HepG2 (cell line): Measurements from ENCODE around the gene THADA. TPM values are rescaled to one million over a fixed set of nuclear protein-coding genes. Genes with fewer than 3 reads are reported as not detected.

Experiments
- ATF1 ChIP-seq: IDR thresholded peaks from 2 replicates; pipeline ENCODE4 v1.6.1; 2016; ENCODE audit warnings: mild to moderate bottlenecking, control low read depth
- CBX2 ChIP-seq, 2 experiments: fragments of 200-600 bp in 1 of 2; sonication (generic); formaldehyde crosslinking in 1 of 2; IDR thresholded peaks; 2 replicates each; pipeline versions ENCODE4 v1.7.0 to v1.8.1; 2018 to 2022; ENCODE audit warnings: low read depth in 2 of 2, low read length in 1 of 2, mild to moderate bottlenecking in 1 of 2, missing genetic modification reagents in 1 of 2
- CC2D1A ChIP-seq: sonication (generic); formaldehyde crosslinking; IDR thresholded peaks from 2 replicates; pipeline ENCODE4 v1.8.1; 2023; ENCODE audit warnings: mild to moderate bottlenecking, missing genetic modification reagents
- FOXC1 ChIP-seq: sonication (generic); formaldehyde crosslinking; IDR thresholded peaks from 2 replicates; pipeline ENCODE4 v1.8.0; 2022; ENCODE audit warnings: mild to moderate bottlenecking, missing genetic modification reagents, borderline replicate concordance
- MBNL3 ChIP-seq: fragments of 250-450 bp; sonication (Bioruptor Pico); conservative IDR thresholded peaks from 2 replicates; pipeline ENCODE4 v1.8.0; 2022; ENCODE audit warnings: mild to moderate bottlenecking, inconsistent platforms
- MLLT10 ChIP-seq: sonication (generic); formaldehyde crosslinking; IDR thresholded peaks from 2 replicates; pipeline ENCODE4 v1.4.0; 2020; ENCODE audit warnings: missing genetic modification reagents
- NFATC3 ChIP-seq: sonication (generic); formaldehyde crosslinking; IDR thresholded peaks from 2 replicates; pipeline ENCODE4 v1.5.1; 2020; ENCODE audit warnings: mild to moderate bottlenecking, missing genetic modification reagents
- NFRKB ChIP-seq: fragments of 450-650 bp; IDR thresholded peaks from 2 replicates; pipeline ENCODE4 v1.6.1; 2017
- NR2C2 ChIP-seq: sonication (generic); formaldehyde crosslinking; IDR thresholded peaks from 2 replicates; pipeline ENCODE4 v1.4.0; 2020; ENCODE audit warnings: missing genetic modification reagents, mild to moderate bottlenecking, moderate library complexity, borderline replicate concordance
- REXO4 ChIP-seq: sonication (generic); formaldehyde crosslinking; IDR thresholded peaks from 2 replicates; pipeline ENCODE4 v1.8.0; 2022; ENCODE audit warnings: missing genetic modification reagents, mild to moderate bottlenecking, borderline replicate concordance
- SALL1 ChIP-seq: sonication (generic); formaldehyde crosslinking; IDR thresholded peaks from 2 replicates; pipeline ENCODE4 v1.8.0; 2022; ENCODE audit warnings: mild to moderate bottlenecking, missing genetic modification reagents
- SIN3A ChIP-seq: IDR thresholded peaks from 2 replicates; pipeline ENCODE4 v1.6.1; 2011; ENCODE audit warnings: low read depth, mild to moderate bottlenecking, control low read depth, low read length, borderline replicate concordance
- SMYD3 ChIP-seq: sonication (generic); formaldehyde crosslinking; IDR thresholded peaks from 2 replicates; pipeline ENCODE4 v1.8.1; 2023; ENCODE audit warnings: mild to moderate bottlenecking, missing genetic modification reagents
- TBL1XR1 ChIP-seq: fragments of 150-350 bp; IDR thresholded peaks from 2 replicates; pipeline ENCODE4 v1.6.1; 2014; ENCODE audit warnings: borderline replicate concordance, low read length; ENCODE audit not compliant: partially characterized antibody
- ZKSCAN5 ChIP-seq: sonication (generic); formaldehyde crosslinking; IDR thresholded peaks from 2 replicates; pipeline ENCODE4 v1.5.1; 2020; ENCODE audit warnings: mild to moderate bottlenecking, missing genetic modification reagents
- ZNF354B ChIP-seq: sonication (generic); formaldehyde crosslinking; IDR thresholded peaks from 2 replicates; pipeline ENCODE4 v1.8.0; 2022; ENCODE audit warnings: mild to moderate bottlenecking, missing genetic modification reagents
- ZNF430 ChIP-seq: sonication (generic); formaldehyde crosslinking; IDR thresholded peaks from 2 replicates; pipeline ENCODE4 v1.9.0; 2021; ENCODE audit warnings: mild to moderate bottlenecking, missing genetic modification reagents
- polyA plus RNA-seq, 8 experiments: library from polyadenylated mRNA; depleted of rRNA in 3 of 8; stranded (reverse) in 7 of 8; unstranded in 1 of 8; fragments of >200 nt; fragmentation: Illumina TruSeq in 4 of 8; extraction: Trizol in 4 of 8; gene quantifications; 2 replicates each; pipeline versions ENCODE4 v1.2.1 to v1.2.3, GENCODE V29; 2011 to 2016; ENCODE audit warnings: low read depth in 4 of 8, missing spikeins in 1 of 8, mixed read lengths in 1 of 8; ENCODE audit not compliant: insufficient read depth in 1 of 8
- total RNA-seq, 5 experiments: library from RNA; depleted of rRNA; stranded (reverse); fragments of >200 nt; fragmentation: Illumina TruSeq; extraction: Trizol; gene quantifications; 2 replicates each; pipeline ENCODE4 v1.2.3, GENCODE V29; 2016; ENCODE audit warnings: low read depth in 1 of 5
- TF ChIP-seq, protein P1 (sequence below): sonication (generic); formaldehyde crosslinking; IDR thresholded peaks from 2 replicates; pipeline ENCODE4 v1.4.0; 2020; ENCODE audit warnings: missing genetic modification reagents, borderline replicate concordance
- TF ChIP-seq, protein P2 (sequence below): sonication (generic); formaldehyde crosslinking; IDR thresholded peaks from 2 replicates; pipeline ENCODE4 v1.8.0; 2022; ENCODE audit warnings: mild to moderate bottlenecking, missing genetic modification reagents, borderline replicate concordance
- TF ChIP-seq, protein P3 (sequence below): sonication (generic); formaldehyde crosslinking; IDR thresholded peaks from 2 replicates; pipeline ENCODE4 v1.5.0; 2020; ENCODE audit warnings: missing genetic modification reagents, mild to moderate bottlenecking, borderline replicate concordance

Gene THADA
- total and polyA plus RNA-seq, 2 of the 13 experiments (the other 11 are each of a cell fraction or from before 2014, with no cell fraction given), result 12.7 to 21.7 TPM

DNA sequence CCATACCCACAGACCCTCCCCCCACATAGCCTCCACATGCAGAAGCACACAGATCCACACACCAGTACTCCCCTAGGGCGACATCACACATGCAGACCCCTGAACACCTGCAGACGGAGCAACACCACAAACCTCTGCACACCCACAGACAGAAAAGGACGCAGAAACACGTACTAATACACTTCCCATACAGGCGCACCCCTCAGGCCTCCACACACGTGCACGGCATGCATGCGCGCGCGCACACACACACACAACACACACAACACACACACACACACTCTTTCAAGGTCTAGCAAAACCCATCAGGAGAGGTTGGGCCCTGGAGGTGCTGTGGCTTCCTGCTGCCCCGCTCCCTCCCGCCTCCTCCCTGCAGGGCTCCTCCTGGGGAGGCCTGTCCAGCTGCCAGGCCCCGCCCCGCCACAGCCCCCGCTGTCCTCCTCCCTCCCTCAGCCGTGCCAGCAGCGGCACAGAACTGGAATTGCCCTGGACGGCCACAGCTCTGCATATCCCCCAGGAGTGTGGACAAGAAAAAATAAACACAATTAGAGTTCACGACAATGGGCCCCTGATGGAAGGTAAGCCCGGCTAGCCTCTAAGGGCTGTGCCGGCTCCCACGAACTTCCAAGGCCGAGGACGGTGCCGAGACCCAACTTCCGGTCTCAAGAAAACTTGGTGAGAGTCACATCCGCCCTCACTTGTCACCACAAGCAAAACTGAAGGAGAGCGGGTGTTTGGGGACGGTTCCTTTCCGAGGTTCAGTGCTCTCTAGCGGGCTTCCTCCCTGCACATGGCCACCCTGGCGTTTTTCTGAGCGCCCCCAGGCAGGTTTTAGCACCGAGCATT lies 376.2 kb downstream of the THADA start (continued):
- TF ChIP-seq, protein P1, sequence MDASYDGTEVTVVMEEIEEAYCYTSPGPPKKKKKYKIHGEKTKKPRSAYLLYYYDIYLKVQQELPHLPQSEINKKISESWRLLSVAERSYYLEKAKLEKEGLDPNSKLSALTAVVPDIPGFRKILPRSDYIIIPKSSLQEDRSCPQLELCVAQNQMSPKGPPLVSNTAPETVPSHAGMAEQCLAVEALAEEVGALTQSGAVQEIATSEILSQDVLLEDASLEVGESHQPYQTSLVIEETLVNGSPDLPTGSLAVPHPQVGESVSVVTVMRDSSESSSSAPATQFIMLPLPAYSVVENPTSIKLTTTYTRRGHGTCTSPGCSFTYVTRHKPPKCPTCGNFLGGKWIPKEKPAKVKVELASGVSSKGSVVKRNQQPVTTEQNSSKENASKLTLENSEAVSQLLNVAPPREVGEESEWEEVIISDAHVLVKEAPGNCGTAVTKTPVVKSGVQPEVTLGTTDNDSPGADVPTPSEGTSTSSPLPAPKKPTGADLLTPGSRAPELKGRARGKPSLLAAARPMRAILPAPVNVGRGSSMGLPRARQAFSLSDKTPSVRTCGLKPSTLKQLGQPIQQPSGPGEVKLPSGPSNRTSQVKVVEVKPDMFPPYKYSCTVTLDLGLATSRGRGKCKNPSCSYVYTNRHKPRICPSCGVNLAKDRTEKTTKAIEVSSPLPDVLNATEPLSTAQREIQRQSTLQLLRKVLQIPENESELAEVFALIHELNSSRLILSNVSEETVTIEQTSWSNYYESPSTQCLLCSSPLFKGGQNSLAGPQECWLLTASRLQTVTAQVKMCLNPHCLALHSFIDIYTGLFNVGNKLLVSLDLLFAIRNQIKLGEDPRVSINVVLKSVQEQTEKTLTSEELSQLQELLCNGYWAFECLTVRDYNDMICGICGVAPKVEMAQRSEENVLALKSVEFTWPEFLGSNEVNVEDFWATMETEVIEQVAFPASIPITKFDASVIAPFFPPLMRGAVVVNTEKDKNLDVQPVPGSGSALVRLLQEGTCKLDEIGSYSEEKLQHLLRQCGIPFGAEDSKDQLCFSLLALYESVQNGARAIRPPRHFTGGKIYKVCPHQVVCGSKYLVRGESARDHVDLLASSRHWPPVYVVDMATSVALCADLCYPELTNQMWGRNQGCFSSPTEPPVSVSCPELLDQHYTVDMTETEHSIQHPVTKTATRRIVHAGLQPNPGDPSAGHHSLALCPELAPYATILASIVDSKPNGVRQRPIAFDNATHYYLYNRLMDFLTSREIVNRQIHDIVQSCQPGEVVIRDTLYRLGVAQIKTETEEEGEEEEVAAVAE (CRISPR knock-in tag), result no peak; the same call in 1 of the 2 replicates
- peak; percentile 49 for TF ChIP-seq ZNF430 (CRISPR knock-in tag)
- TF ChIP-seq, protein P2, sequence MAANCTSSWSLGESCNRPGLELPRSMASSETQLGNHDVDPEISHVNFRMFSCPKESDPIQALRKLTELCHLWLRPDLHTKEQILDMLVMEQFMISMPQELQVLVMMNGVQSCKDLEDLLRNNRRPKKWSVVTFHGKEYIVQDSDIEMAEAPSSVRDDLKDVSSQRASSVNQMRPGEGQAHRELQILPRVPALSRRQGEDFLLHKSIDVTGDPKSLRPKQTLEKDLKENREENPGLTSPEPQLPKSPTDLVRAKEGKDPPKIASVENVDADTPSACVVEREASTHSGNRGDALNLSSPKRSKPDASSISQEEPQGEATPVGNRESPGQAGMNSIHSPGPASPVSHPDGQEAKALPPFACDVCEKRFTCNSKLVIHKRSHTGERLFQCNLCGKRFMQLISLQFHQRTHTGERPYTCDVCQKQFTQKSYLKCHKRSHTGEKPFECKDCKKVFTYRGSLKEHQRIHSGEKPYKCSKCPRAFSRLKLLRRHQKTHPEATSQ (CRISPR knock-in tag), result peak; percentile 69; the same call in 1 of the 2 replicates
- TF ChIP-seq CBX2 (IDR thresholded peaks at IDR 0.05; ENCODE audit: low read depth, low read length), result no peak
- TF ChIP-seq CBX2 (CRISPR knock-in tag; IDR thresholded peaks at IDR 0.05; ENCODE audit: low read depth), result 0 out of 2 replicates have a peak, but pooled peaks have one; percentile 34
- no peak for TF ChIP-seq MBNL3
- no peak; the same call in 1 of the 2 replicates for TF ChIP-seq NFATC3 (CRISPR knock-in tag)
- TF ChIP-seq SMYD3 (CRISPR knock-in tag), result peak; percentile 25; the same call in 1 of the 2 replicates
- TF ChIP-seq SALL1, result peak; percentile 89
- TF ChIP-seq SIN3A, result peak; percentile 90; the same call in 1 of the 2 replicates
- peak; percentile 46; the same call in 1 of the 2 replicates for TF ChIP-seq NR2C2 (CRISPR knock-in tag)
- TF ChIP-seq TBL1XR1, result no peak
- no peak for TF ChIP-seq NFRKB
- TF ChIP-seq ZNF354B (CRISPR knock-in tag), result peak; percentile 37; the same call in 1 of the 2 replicates
- TF ChIP-seq MLLT10 (CRISPR knock-in tag), result no peak
- peak; percentile 88; the same call in 1 of the 2 replicates for TF ChIP-seq FOXC1 (CRISPR knock-in tag)
- TF ChIP-seq, protein P3, sequence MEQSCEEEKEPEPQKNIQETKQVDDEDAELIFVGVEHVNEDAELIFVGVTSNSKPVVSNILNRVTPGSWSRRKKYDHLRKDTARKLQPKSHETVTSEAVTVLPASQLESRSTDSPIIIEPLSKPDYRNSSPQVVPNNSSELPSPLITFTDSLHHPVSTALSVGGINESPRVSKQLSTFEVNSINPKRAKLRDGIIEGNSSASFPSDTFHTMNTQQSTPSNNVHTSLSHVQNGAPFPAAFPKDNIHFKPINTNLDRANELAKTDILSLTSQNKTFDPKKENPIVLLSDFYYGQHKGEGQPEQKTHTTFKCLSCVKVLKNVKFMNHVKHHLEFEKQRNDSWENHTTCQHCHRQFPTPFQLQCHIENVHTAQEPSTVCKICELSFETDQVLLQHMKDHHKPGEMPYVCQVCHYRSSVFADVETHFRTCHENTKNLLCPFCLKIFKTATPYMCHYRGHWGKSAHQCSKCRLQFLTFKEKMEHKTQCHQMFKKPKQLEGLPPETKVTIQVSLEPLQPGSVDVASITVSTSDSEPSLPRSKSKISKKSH (CRISPR knock-in tag), result peak; percentile 76
- peak; percentile 59; the same call in 1 of the 2 replicates for TF ChIP-seq CC2D1A (CRISPR knock-in tag)
- TF ChIP-seq ZKSCAN5, result no peak
- 0 out of 2 replicates have a peak, but pooled peaks have one; percentile 9 for TF ChIP-seq ATF1 (CRISPR knock-in tag)
- no peak; the same call in 1 of the 2 replicates for TF ChIP-seq REXO4 (CRISPR knock-in tag)
